Measurements from ENCODE around the gene STARD13.

DNA sequence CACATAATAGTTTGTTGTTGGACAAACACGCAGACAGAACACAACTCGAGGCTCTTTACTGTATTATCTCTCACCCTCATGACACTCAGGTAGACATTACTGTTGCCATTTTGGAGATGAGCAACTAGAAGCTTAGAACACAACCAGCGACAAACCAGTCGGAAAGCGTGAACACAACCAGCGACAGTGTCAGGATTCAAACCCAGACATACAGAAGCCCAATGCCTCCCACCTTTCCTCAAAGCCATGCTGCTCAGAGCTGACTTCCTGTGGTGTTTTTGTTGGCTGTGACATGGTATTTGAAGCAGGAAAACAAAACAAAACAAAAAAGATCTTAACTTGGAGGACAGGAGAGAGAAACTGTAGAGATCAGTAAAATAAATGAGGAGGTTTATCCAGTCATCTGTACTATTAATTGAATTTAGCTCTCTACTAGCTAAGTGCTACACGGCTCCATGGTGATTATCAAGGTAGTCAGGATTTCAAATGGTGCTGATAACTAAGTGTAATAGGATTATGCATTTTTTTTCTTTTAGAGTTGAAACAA is 92.1 kb downstream of the STARD13 start:
- TF ChIP-seq, protein P1, sequence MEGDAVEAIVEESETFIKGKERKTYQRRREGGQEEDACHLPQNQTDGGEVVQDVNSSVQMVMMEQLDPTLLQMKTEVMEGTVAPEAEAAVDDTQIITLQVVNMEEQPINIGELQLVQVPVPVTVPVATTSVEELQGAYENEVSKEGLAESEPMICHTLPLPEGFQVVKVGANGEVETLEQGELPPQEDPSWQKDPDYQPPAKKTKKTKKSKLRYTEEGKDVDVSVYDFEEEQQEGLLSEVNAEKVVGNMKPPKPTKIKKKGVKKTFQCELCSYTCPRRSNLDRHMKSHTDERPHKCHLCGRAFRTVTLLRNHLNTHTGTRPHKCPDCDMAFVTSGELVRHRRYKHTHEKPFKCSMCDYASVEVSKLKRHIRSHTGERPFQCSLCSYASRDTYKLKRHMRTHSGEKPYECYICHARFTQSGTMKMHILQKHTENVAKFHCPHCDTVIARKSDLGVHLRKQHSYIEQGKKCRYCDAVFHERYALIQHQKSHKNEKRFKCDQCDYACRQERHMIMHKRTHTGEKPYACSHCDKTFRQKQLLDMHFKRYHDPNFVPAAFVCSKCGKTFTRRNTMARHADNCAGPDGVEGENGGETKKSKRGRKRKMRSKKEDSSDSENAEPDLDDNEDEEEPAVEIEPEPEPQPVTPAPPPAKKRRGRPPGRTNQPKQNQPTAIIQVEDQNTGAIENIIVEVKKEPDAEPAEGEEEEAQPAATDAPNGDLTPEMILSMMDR (conservative IDR thresholded peaks at IDR 0.05; ENCODE audit: low read length), result no peak
- no peak for TF ChIP-seq EZH2phosphoT487 (IDR thresholded peaks at IDR 0.05; ENCODE audit: borderline replicate concordance, low read depth, low read length)

Measured in OCI-LY7 (cell line).